MM.1S (cell line): Measurements from ENCODE around the gene RGS19.

Experiments
- EZH2 ChIP-seq: fragments of 300-600 bp; sonication (generic); optimal IDR thresholded peaks from 2 replicates; pipeline ENCODE3; 2017; ENCODE audit warnings: low read depth, mild to moderate bottlenecking, antibody characterized with exemption, low read length, mixed read lengths
- TF ChIP-seq, protein P1 (sequence below): fragments of 300-600 bp; sonication (generic); IDR thresholded peaks from 2 replicates; pipeline ENCODE4 v1.5.1; 2016; ENCODE audit warnings: antibody characterized with exemption, low read length, mixed read lengths

DNA sequence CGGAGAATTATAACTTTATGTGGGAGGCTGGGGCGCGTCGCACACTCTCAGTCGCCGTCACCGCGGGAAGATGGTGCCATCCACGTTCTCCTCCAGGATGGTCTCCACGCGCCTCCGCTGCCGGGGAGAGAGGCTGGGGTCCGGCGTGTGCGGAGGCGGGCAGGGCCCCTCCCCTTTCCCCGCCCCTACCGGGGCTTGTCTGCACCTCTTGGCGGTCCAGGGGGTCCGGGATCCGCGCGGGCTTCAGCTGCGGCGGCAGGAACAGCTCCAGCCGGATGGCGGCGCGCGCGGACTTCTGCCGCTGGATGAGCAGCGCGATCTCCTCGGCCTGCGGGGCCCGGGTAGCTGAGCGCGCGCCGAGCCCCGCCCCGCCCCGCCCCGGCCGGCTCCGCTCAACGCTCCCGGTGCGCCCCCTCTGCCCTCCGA, 4.1 kb upstream of the RGS19 start:
- TF ChIP-seq, protein P1, sequence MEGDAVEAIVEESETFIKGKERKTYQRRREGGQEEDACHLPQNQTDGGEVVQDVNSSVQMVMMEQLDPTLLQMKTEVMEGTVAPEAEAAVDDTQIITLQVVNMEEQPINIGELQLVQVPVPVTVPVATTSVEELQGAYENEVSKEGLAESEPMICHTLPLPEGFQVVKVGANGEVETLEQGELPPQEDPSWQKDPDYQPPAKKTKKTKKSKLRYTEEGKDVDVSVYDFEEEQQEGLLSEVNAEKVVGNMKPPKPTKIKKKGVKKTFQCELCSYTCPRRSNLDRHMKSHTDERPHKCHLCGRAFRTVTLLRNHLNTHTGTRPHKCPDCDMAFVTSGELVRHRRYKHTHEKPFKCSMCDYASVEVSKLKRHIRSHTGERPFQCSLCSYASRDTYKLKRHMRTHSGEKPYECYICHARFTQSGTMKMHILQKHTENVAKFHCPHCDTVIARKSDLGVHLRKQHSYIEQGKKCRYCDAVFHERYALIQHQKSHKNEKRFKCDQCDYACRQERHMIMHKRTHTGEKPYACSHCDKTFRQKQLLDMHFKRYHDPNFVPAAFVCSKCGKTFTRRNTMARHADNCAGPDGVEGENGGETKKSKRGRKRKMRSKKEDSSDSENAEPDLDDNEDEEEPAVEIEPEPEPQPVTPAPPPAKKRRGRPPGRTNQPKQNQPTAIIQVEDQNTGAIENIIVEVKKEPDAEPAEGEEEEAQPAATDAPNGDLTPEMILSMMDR = peak; percentile 50
- no peak for TF ChIP-seq EZH2
